Uterus (tissue), 4 donors: ENCODE measurements around the gene ZNF462. TPM values are rescaled to one million over a fixed set of nuclear protein-coding genes. Genes with fewer than 3 reads are reported as not detected.

ENCODE experiments used
- DNase-seq, 2 donors: peaks; one replicate each; pipeline ENCODE4 v3.0.0-alpha.2; 2019 to 2020
- H3K27ac ChIP-seq, 2 donors: fragments of 200-600 bp; sonication (generic); 1 replicate in 1 of 2; 2 replicates in 1 of 2; pipeline ENCODE4 v1.5.1; 2016 to 2018
- H3K27me3 ChIP-seq, 2 donors: fragments of 200-600 bp; sonication (generic); one replicate each; pipeline ENCODE4 v1.5.1; 2018 to 2019; ENCODE audit warnings: control low read depth in 1 of 2
- H3K36me3 ChIP-seq, 2 donors: fragments of 200-600 bp; sonication (generic); one replicate each; pipeline ENCODE4 v1.5.1; 2019; ENCODE audit warnings: control low read depth in 1 of 2
- H3K4me1 ChIP-seq, 2 donors: fragments of 200-600 bp; sonication (generic); one replicate each; pipeline ENCODE4 v1.5.1; 2018 to 2019; ENCODE audit warnings: control low read depth in 1 of 2
- H3K4me3 ChIP-seq, 2 donors: fragments of 200-600 bp; sonication (generic); 1 replicate in 1 of 2; 2 replicates in 1 of 2; pipeline ENCODE4 v1.5.1; 2018 to 2019; ENCODE audit warnings: mild to moderate bottlenecking in 1 of 2
- H3K9me3 ChIP-seq, 2 donors: fragments of 200-600 bp; sonication (generic); one replicate each; pipeline ENCODE4 v1.5.1; 2019; ENCODE audit warnings: control low read depth in 1 of 2
- POLR2A ChIP-seq, 2 donors: fragments of 450-650 bp; IDR thresholded peaks; one replicate each; pipeline ENCODE4 v1.6.1; 2016; ENCODE audit warnings: antibody characterized with exemption in 2 of 2, mild to moderate bottlenecking in 1 of 2, moderate library complexity in 1 of 2
- intact Hi-C: fragments of 100-400 bp; cut with DNase I; formaldehyde crosslinking; loops from one replicate; pipeline ENCODE4 v1.15.1; 2023; ENCODE audit warnings: low total_unique reads
- total RNA-seq, 4 donors: library from RNA; depleted of rRNA in 3 of 4; stranded (reverse); fragments of >200 nt in 3 of 4; gene quantifications; one replicate each; pipeline versions ENCODE4 v1.1.0 to v1.2.4, GENCODE V29; 2014 to 2023
- TF ChIP-seq, protein P1 (sequence below), 4 experiments: fragments of 200-600 bp in 2 of 4; fragments of 450-650 bp in 2 of 4; sonication (generic) in 2 of 4; IDR thresholded peaks; one replicate each; pipeline ENCODE4 v1.5.1; 2016 to 2019; ENCODE audit warnings: antibody characterized with exemption in 4 of 4, mild to moderate bottlenecking in 2 of 4, moderate library complexity in 1 of 4
- donor health status: DM: yes; HTN: yes; CAD: no.

ZNF462 gene
- total RNA-seq, 4 donors from 2014 or later: 18.2 to 136 (median 60.1) TPM

GRCh38 chr9:106875529-106875928 is 12.6 kb downstream of the ZNF462 start:
- no peaks in the 10 kb centered on the region for H3K9me3 ChIP-seq
- H3K36me3 ChIP-seq: no peaks in the 10 kb centered on the region
- TF ChIP-seq POLR2A (IDR thresholded peaks at IDR 0.05): no peak
- TF ChIP-seq, protein P1, sequence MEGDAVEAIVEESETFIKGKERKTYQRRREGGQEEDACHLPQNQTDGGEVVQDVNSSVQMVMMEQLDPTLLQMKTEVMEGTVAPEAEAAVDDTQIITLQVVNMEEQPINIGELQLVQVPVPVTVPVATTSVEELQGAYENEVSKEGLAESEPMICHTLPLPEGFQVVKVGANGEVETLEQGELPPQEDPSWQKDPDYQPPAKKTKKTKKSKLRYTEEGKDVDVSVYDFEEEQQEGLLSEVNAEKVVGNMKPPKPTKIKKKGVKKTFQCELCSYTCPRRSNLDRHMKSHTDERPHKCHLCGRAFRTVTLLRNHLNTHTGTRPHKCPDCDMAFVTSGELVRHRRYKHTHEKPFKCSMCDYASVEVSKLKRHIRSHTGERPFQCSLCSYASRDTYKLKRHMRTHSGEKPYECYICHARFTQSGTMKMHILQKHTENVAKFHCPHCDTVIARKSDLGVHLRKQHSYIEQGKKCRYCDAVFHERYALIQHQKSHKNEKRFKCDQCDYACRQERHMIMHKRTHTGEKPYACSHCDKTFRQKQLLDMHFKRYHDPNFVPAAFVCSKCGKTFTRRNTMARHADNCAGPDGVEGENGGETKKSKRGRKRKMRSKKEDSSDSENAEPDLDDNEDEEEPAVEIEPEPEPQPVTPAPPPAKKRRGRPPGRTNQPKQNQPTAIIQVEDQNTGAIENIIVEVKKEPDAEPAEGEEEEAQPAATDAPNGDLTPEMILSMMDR (IDR thresholded peaks at IDR 0.05): no peak
- peaks cover 0 to 4% of the 10 kb centered on the region in 2 donors for H3K4me1 ChIP-seq
- no peak overlapping the region for H3K4me3 ChIP-seq
- peak overlapping the region in 1 of 2 donors; percentile 36 for H3K27ac ChIP-seq
- DNase-seq: no peak
- H3K27me3 ChIP-seq: no peaks in the 10 kb centered on the region
- intact Hi-C loops: no loop called here

GRCh38 chr9:106877345-106877744 is 14.4 kb downstream of the ZNF462 start:
- Histone ChIP-seq H3K36me3 (no peaks in the 10 kb centered on the region), H3K27ac (no peak overlapping the region), H3K9me3 (no peaks in the 10 kb centered on the region), H3K4me1 (no peaks in the 10 kb centered on the region), H3K27me3 (no peaks in the 10 kb centered on the region), H3K4me3 (no peak overlapping the region)
- TF ChIP-seq, protein P1 (IDR thresholded peaks at IDR 0.05): no peak
- TF ChIP-seq POLR2A (IDR thresholded peaks at IDR 0.05): no peak
- intact Hi-C loops: no loop called here
- DNase-seq: no peak

GRCh38 chr9:106878081-106878837 is 15.3 kb downstream of the ZNF462 start:
- intact Hi-C loops: no loop called here
- Histone ChIP-seq H3K36me3 (no peaks in the 10 kb centered on the region), H3K4me3 (no peak overlapping the region), H3K9me3 (no peaks in the 10 kb centered on the region), H3K4me1 (no peaks in the 10 kb centered on the region), H3K27ac (peak overlapping the region; percentile 66), H3K27me3 (no peaks in the 10 kb centered on the region)
- TF ChIP-seq, protein P1 (IDR thresholded peaks at IDR 0.05): no peak
- no peak for TF ChIP-seq POLR2A (IDR thresholded peaks at IDR 0.05)
- DNase-seq: no peak

- peak; percentile 75 to 87 for DNase-seq
- no peaks in the 10 kb centered on the region for H3K27me3 ChIP-seq
- no peak overlapping the region for H3K4me3 ChIP-seq
- intact Hi-C loops: no loop called here
- H3K9me3 ChIP-seq: no peaks in the 10 kb centered on the region
- no peaks in the 10 kb centered on the region for H3K36me3 ChIP-seq
- H3K4me1 ChIP-seq: no peaks in the 10 kb centered on the region
- peak overlapping the region; percentile 66 for H3K27ac ChIP-seq
- TF ChIP-seq, protein P1 (IDR thresholded peaks at IDR 0.05): no peak
- TF ChIP-seq POLR2A (IDR thresholded peaks at IDR 0.05): peak in 1 of 2 donors; percentile 32
These were observed 16.0 kb downstream of the ZNF462 start for GRCh38 chr9:106878934-106879333.

GRCh38 chr9:106879439-106879882 is 16.5 kb downstream of the ZNF462 start:
- TF ChIP-seq POLR2A (IDR thresholded peaks at IDR 0.05): no peak
- TF ChIP-seq, protein P1 (IDR thresholded peaks at IDR 0.05): no peak
- H3K36me3 ChIP-seq: no peaks in the 10 kb centered on the region
- no peak for DNase-seq
- H3K27me3 ChIP-seq: no peaks in the 10 kb centered on the region
- H3K4me3 ChIP-seq: no peak overlapping the region
- peak overlapping the region; percentile 66 for H3K27ac ChIP-seq
- peaks cover 0 to 4% of the 10 kb centered on the region in 2 donors for H3K4me1 ChIP-seq
- intact Hi-C loops: no loop called here
- no peaks in the 10 kb centered on the region for H3K9me3 ChIP-seq
